CD4-positive, alpha-beta memory T cell (primary cell): ENCODE results near the gene PLXNA4. TPM values are rescaled to one million over a fixed set of nuclear protein-coding genes. Genes with fewer than 3 reads are reported as not detected.

ENCODE experiments used
- CTCF ChIA-PET: fragments of 350-600 bp; sonication (Branson Sonifier 250); formaldehyde crosslinking; loops from one replicate; lab custom pipeline; 2021; ENCODE audit warnings: inconsistent platforms; ENCODE audit not compliant: partially characterized antibody; lab: Charles Lee
- POLR2A ChIA-PET: fragments of 350-600 bp; sonication (Branson Sonifier 250); formaldehyde crosslinking; loops from one replicate; lab custom pipeline; 2021; ENCODE audit not compliant: partially characterized antibody; lab: Charles Lee
- DNase-seq, 5 donors: peaks; one replicate each; pipeline versions ENCODE4 v3.0.0 to v3.0.0-alpha.2; 2020 to 2022; ENCODE audit warnings: mixed read lengths in 1 of 5
- H3K27ac ChIP-seq: one replicate; pipeline ENCODE4 v1.7.0; 2013; ENCODE audit warnings: low read depth, low read length
- H3K27me3 ChIP-seq: 2 replicates; pipeline ENCODE4 v1.7.0; 2013; ENCODE audit warnings: mild to moderate bottlenecking, low read length, moderate library complexity; ENCODE audit not compliant: insufficient read depth
- H3K36me3 ChIP-seq: 2 replicates; pipeline ENCODE4 v1.7.0; 2013; ENCODE audit warnings: mild to moderate bottlenecking, low read length, moderate library complexity; ENCODE audit not compliant: insufficient read depth
- H3K4me1 ChIP-seq: 2 replicates; pipeline ENCODE4 v1.7.0; 2013; ENCODE audit warnings: mild to moderate bottlenecking, low read length, moderate library complexity; ENCODE audit not compliant: insufficient read depth
- H3K4me3 ChIP-seq, 2 donors: one replicate each; pipeline ENCODE4 v1.7.0; 2013; ENCODE audit warnings: low read length in 2 of 2, mild to moderate bottlenecking in 1 of 2
- H3K9me3 ChIP-seq, 2 donors: one replicate each; pipeline ENCODE4 v1.7.0; 2013; ENCODE audit warnings: low read length in 2 of 2, control low read depth in 1 of 2; ENCODE audit not compliant: control insufficient read depth in 1 of 2
- H3K27ac Mint-ChIP-seq, 7 donors: one replicate each; pipeline ENCODE4 v1.8.0; 2020 to 2021; ENCODE audit warnings: mixed read lengths in 7 of 7, mild to moderate bottlenecking in 6 of 7, inconsistent platforms in 3 of 7, moderate library complexity in 3 of 7
- H3K27me3 Mint-ChIP-seq, 2 donors: one replicate each; pipeline ENCODE4 v1.8.0; 2020 to 2021; ENCODE audit warnings: mixed read lengths in 2 of 2
- H3K36me3 Mint-ChIP-seq, 2 donors: one replicate each; pipeline ENCODE4 v1.8.0; 2020 to 2021; ENCODE audit warnings: mixed read lengths in 2 of 2, inconsistent platforms in 1 of 2, mild to moderate bottlenecking in 1 of 2
- H3K4me1 Mint-ChIP-seq, 4 donors: one replicate each; pipeline ENCODE4 v1.8.0; 2020 to 2021; ENCODE audit warnings: mixed read lengths in 4 of 4, mild to moderate bottlenecking in 1 of 4
- H3K4me3 Mint-ChIP-seq, 8 donors: one replicate each; pipeline ENCODE4 v1.8.0; 2020 to 2021; ENCODE audit warnings: mixed read lengths in 8 of 8, mild to moderate bottlenecking in 7 of 8, moderate library complexity in 6 of 8, inconsistent platforms in 3 of 8
- H3K9me3 Mint-ChIP-seq, 8 donors: one replicate each; pipeline ENCODE4 v1.8.0; 2020 to 2021; ENCODE audit warnings: mixed read lengths in 8 of 8, mild to moderate bottlenecking in 5 of 8, inconsistent platforms in 3 of 8, moderate library complexity in 1 of 8
- intact Hi-C: fragments of 100-400 bp; cut with micrococcal nuclease; formaldehyde crosslinking; loops from one replicate; pipeline ENCODE4 v1.15.1; 2023
- polyA plus RNA-seq, 2 donors: library from polyadenylated mRNA; unstranded; fragments of 300-500 nt; fragmentation: Illumina TruSeq; gene quantifications; one replicate each; pipeline ENCODE4 v1.2.3, GENCODE V29; 2021
- total RNA-seq, 2 experiments: library from RNA; stranded (reverse); gene quantifications; one replicate each; pipeline ENCODE4 v1.2.3, GENCODE V29; 2021

The PLXNA4 gene
- total and polyA plus RNA-seq, 4 experiments from 2014 or later: 0.06 to 0.94 (median 0.58) TPM

DNA sequence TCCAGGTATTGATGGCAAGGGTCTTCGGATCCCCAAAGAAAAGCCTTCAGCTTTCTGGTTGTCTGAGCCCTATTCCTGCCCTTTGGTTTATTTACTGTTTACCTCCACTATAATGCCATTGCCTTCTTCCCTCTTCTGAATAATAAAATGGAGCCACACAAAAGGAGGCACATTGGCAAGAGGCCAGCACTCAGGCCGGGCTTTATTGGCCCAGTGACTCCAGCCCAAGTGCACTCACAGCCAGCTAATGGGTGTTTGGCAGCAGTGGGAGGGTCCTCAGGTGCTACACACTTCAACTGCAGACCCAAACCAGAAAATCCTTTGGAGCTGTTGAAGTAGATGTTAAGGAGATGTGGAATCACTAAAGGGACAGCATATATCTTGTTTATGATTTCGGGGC lies 336.0 kb downstream of the PLXNA4 start:
- no peaks in the 10 kb centered on the region for H3K4me1 ChIP-seq
- no peak for DNase-seq
- H3K9me3 ChIP-seq: no peaks in the 10 kb centered on the region
- H3K27ac ChIP-seq: no peak overlapping the region
- no peaks in the 10 kb centered on the region for H3K36me3 Mint-ChIP-seq
- no peak overlapping the region for H3K4me3 ChIP-seq
- no peaks in the 10 kb centered on the region for H3K36me3 ChIP-seq
- H3K27me3 Mint-ChIP-seq: peaks cover 0 to 1% of the 10 kb centered on the region in 2 donors
- H3K27ac Mint-ChIP-seq: no peak overlapping the region
- POLR2A ChIA-PET: no interaction called here
- no peaks in the 10 kb centered on the region for H3K4me1 Mint-ChIP-seq
- no peak overlapping the region for H3K4me3 Mint-ChIP-seq
- H3K27me3 ChIP-seq: no peaks in the 10 kb centered on the region
- CTCF ChIA-PET: no interaction called here
- intact Hi-C loops: no loop called here
- H3K9me3 Mint-ChIP-seq: peaks cover 0 to 2% (median 0%) of the 10 kb centered on the region in 8 donors

DNA sequence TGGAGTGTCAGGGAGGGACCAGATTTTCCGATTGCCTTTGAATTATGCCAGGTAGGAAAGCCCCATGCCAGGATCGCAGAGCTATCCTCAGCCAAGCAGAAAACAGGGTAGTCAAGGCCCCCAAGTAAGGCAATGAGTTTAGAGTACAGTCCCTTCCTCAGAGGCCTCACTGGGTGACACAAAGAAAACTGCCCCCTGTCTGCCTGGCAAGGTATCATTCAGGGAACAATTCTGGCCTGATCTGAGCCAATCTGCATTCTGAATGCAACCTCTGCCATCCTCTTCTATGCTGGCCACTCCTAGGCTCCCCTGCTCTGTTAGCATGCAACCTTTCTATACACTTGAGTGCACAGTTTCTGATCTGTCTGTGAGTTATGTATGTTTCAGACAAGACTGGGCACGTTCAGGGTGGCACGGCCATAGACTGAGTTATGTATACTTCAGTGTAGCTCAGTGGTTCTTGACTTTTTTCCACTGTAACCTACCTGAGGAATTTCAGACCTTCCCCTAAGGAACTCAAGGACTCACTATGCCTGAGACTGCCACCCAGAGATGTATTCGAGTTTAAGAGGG lies 336.8 kb downstream of the PLXNA4 start:
- no peaks in the 10 kb centered on the region for H3K9me3 ChIP-seq
- Mint-ChIP-seq H3K27ac (no peak overlapping the region), H3K36me3 (peaks cover 0 to 3% of the 10 kb centered on the region in 2 donors), H3K4me1 (no peaks in the 10 kb centered on the region), H3K9me3 (peaks cover 0 to 2% (median 0%) of the 10 kb centered on the region in 8 donors), H3K4me3 (no peak overlapping the region), H3K27me3 (peaks cover 0 to 1% of the 10 kb centered on the region in 2 donors)
- no peak overlapping the region for H3K27ac ChIP-seq
- intact Hi-C loops: no loop called here
- no peak overlapping the region for H3K4me3 ChIP-seq
- H3K36me3 ChIP-seq: no peaks in the 10 kb centered on the region
- no peaks in the 10 kb centered on the region for H3K4me1 ChIP-seq
- no peaks in the 10 kb centered on the region for H3K27me3 ChIP-seq
- ChIA-PET CTCF (no interaction called here), POLR2A (no interaction called here)
- DNase-seq: no peak

DNA sequence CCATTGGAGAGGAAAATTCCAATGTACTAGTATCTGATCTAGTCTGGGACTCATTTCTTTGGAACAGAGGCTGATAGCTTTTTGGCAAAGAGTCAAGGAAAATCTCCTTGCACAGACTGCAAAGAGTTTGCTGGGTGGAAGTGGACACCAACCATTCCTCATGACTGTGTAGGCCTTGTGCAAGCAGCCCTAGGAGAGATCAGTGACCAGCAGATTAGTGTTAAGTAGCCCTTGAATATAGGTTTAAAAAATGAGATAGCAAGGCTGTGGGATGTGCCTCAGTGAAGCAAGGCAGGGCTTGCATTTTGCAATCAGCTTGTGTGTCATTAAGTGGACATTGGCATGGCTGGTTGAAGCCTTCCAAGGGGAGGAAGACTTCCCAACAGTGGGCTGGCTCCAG lies 341.6 kb downstream of the PLXNA4 start:
- Histone ChIP-seq H3K4me3 (no peak overlapping the region), H3K4me1 (no peaks in the 10 kb centered on the region), H3K9me3 (no peaks in the 10 kb centered on the region), H3K36me3 (no peaks in the 10 kb centered on the region), H3K27ac (no peak overlapping the region), H3K27me3 (no peaks in the 10 kb centered on the region)
- intact Hi-C loops: no loop called here
- no peaks in the 10 kb centered on the region for H3K4me1 Mint-ChIP-seq
- H3K4me3 Mint-ChIP-seq: no peak overlapping the region
- no peak overlapping the region for H3K27ac Mint-ChIP-seq
- peaks cover 0 to 2% of the 10 kb centered on the region in 2 donors for H3K27me3 Mint-ChIP-seq
- no peak for DNase-seq
- H3K9me3 Mint-ChIP-seq: peaks cover 0 to 2% (median 0%) of the 10 kb centered on the region in 8 donors
- ChIA-PET CTCF (no interaction called here), POLR2A (no interaction called here)
- peaks cover 0 to 3% of the 10 kb centered on the region in 2 donors for H3K36me3 Mint-ChIP-seq

DNA sequence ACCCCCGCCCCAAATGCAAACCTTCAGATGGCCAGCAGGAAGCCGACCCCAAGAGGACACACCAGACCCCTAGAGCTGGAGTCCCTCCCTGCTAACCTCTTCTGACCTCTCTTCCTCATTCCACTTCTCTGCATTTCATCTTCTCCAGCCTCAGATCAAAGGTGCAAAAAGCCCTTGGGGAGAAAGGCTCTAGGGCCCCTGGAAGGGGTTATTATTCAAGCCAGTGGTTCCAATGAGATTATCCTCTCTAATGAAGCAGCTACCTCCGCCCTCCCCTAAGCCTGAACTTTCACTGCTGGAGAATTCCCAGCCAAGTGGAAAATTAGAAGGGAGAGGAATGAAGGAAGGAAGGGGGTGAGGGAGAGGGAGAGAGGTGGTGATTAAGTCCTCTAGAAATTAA lies 343.9 kb downstream of the PLXNA4 start:
- Histone ChIP-seq H3K27ac (no peak overlapping the region), H3K4me1 (no peaks in the 10 kb centered on the region), H3K9me3 (no peaks in the 10 kb centered on the region), H3K4me3 (no peak overlapping the region), H3K36me3 (no peaks in the 10 kb centered on the region), H3K27me3 (no peaks in the 10 kb centered on the region)
- Mint-ChIP-seq H3K27me3 (peaks cover 1 to 4% of the 10 kb centered on the region in 2 donors), H3K4me3 (no peak overlapping the region), H3K4me1 (no peaks in the 10 kb centered on the region), H3K36me3 (peaks cover 0 to 3% of the 10 kb centered on the region in 2 donors), H3K9me3 (peaks cover 0 to 2% (median 0%) of the 10 kb centered on the region in 8 donors), H3K27ac (no peak overlapping the region)
- DNase-seq: no peak
- intact Hi-C loops: no loop called here
- ChIA-PET POLR2A (no interaction called here), CTCF (no interaction called here)

DNA sequence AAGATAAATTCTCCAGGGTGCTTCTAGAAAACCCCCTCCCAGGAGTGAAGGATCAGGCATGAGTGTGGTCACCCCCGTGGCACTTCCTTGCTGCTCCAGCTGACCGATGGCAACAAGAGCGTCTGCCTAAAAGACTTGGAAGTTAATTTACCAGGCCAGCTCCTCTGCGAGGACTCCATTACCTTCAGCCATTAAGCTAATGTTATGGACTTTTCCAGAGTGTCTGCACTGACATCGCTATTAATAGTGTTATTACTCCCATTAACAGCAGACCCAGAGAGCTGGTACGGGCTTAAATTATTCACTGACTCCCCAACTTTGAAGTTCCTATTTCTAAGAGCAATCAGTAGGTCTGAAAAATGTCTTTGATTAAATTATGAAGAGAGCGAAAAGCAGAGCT lies 345.8 kb downstream of the PLXNA4 start:
- Histone ChIP-seq H3K9me3 (no peaks in the 10 kb centered on the region), H3K27ac (no peak overlapping the region), H3K27me3 (no peaks in the 10 kb centered on the region), H3K4me1 (no peaks in the 10 kb centered on the region), H3K4me3 (no peak overlapping the region), H3K36me3 (no peaks in the 10 kb centered on the region)
- no peak overlapping the region for H3K27ac Mint-ChIP-seq
- peaks cover 0 to 3% of the 10 kb centered on the region in 2 donors for H3K36me3 Mint-ChIP-seq
- intact Hi-C loops: no loop called here
- CTCF ChIA-PET: no interaction called here
- H3K4me1 Mint-ChIP-seq: no peaks in the 10 kb centered on the region
- POLR2A ChIA-PET: no interaction called here
- no peak overlapping the region for H3K4me3 Mint-ChIP-seq
- no peaks in the 10 kb centered on the region for H3K9me3 Mint-ChIP-seq
- H3K27me3 Mint-ChIP-seq: peaks cover 1 to 4% of the 10 kb centered on the region in 2 donors
- DNase-seq: no peak

DNA sequence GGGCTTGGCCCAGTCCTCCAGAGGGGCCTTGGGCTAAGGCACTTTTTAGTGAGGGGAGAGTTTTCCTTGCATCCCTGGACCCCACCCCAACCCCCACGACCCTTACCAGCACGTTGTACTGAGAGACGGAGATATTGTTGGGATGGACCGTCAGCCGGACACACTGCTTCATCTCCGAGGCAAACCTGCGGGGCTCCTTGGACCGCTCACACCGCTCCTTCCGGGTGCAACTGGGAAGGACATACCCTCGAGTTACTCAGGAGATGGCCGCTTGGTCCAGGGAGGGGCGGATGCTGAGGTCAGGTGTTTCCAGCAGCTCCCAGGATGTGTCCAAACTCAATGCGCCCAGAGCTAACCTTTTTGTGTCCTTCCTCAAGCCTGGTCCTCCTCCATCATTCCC lies 348.0 kb downstream of the PLXNA4 start:
- H3K4me3 Mint-ChIP-seq: no peak overlapping the region
- Histone ChIP-seq H3K4me1 (no peaks in the 10 kb centered on the region), H3K36me3 (no peaks in the 10 kb centered on the region), H3K27ac (no peak overlapping the region), H3K27me3 (no peaks in the 10 kb centered on the region), H3K9me3 (no peaks in the 10 kb centered on the region), H3K4me3 (no peak overlapping the region)
- DNase-seq: no peak
- H3K4me1 Mint-ChIP-seq: no peaks in the 10 kb centered on the region
- POLR2A ChIA-PET: interaction anchor here (0.6 kb wide), 1 partner anchor 9 kb away, joined by 4 read pairs; no protein-coding TSS in a partner anchor
- no peak overlapping the region for H3K27ac Mint-ChIP-seq
- intact Hi-C loops: no loop called here
- no peaks in the 10 kb centered on the region for H3K36me3 Mint-ChIP-seq
- CTCF ChIA-PET: no interaction called here
- peaks cover 1 to 8% of the 10 kb centered on the region in 2 donors for H3K27me3 Mint-ChIP-seq
- H3K9me3 Mint-ChIP-seq: no peaks in the 10 kb centered on the region

DNA sequence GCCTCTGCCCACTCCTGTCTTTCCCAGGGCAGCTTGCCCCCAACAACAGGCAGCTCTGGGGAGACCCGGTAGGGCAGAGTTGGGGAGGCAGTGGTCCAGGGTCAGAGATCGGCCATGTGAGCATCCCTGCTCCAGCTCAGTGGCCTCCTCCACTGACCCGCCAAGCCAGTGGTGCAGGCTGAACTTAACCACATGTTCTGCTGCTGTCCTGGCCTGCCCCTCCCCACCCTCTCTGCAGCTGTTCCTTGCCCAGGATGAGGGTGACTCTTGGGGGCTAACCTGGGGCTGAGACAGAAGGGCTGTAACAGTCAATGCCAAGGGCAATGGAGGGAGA lies 349.3 kb downstream of the PLXNA4 start:
- ChIA-PET CTCF (no interaction called here), POLR2A (no interaction called here)
- H3K27ac Mint-ChIP-seq: no peak overlapping the region
- H3K36me3 Mint-ChIP-seq: no peaks in the 10 kb centered on the region
- no peaks in the 10 kb centered on the region for H3K9me3 ChIP-seq
- no peaks in the 10 kb centered on the region for H3K9me3 Mint-ChIP-seq
- H3K27me3 ChIP-seq: no peaks in the 10 kb centered on the region
- no peak overlapping the region for H3K4me3 Mint-ChIP-seq
- no peak overlapping the region for H3K4me3 ChIP-seq
- intact Hi-C loops: no loop called here
- H3K27ac ChIP-seq: no peak overlapping the region
- H3K4me1 ChIP-seq: no peaks in the 10 kb centered on the region
- DNase-seq: no peak
- H3K4me1 Mint-ChIP-seq: no peaks in the 10 kb centered on the region
- H3K36me3 ChIP-seq: no peaks in the 10 kb centered on the region
- H3K27me3 Mint-ChIP-seq: peaks cover 0 to 8% of the 10 kb centered on the region in 2 donors
